Kidney epithelial cell (primary cell): ENCODE results near the gene ADAD2. TPM values are rescaled to one million over a fixed set of nuclear protein-coding genes. Genes with fewer than 3 reads are reported as not detected.

Experiments used
- DNase-seq: peaks from one replicate; pipeline ENCODE4 v3.0.0-alpha.2; 2010; ENCODE audit warnings: low read depth
- H3K27me3 ChIP-seq: 2 replicates; pipeline ENCODE4 v1.6.0; 2011; ENCODE audit warnings: low read length; ENCODE audit not compliant: control insufficient read depth, insufficient read depth
- H3K36me3 ChIP-seq: 2 replicates; pipeline ENCODE4 v1.5.1; 2011; ENCODE audit warnings: low read length; ENCODE audit not compliant: control insufficient read depth, insufficient read depth
- H3K4me3 ChIP-seq: 2 replicates; pipeline ENCODE4 v1.5.1; 2011; ENCODE audit warnings: low read depth, mild to moderate bottlenecking, control low read depth, low read length
- total RNA-seq: library from RNA; depleted of rRNA; stranded (reverse); fragments of >200 nt; gene quantifications from 2 replicates; pipeline ENCODE4 v1.2.3, GENCODE V29; 2015
- TF ChIP-seq, protein P1 (sequence below): IDR thresholded peaks from 2 replicates; pipeline ENCODE4 v1.5.1; 2011; ENCODE audit warnings: mild to moderate bottlenecking, moderate library complexity, low read length, control low read depth, inconsistent platforms; ENCODE audit not compliant: insufficient read depth, poor library complexity, severe bottlenecking

ADAD2 gene
- total RNA-seq, 1 donor from 2014 or later: not detected

DNA sequence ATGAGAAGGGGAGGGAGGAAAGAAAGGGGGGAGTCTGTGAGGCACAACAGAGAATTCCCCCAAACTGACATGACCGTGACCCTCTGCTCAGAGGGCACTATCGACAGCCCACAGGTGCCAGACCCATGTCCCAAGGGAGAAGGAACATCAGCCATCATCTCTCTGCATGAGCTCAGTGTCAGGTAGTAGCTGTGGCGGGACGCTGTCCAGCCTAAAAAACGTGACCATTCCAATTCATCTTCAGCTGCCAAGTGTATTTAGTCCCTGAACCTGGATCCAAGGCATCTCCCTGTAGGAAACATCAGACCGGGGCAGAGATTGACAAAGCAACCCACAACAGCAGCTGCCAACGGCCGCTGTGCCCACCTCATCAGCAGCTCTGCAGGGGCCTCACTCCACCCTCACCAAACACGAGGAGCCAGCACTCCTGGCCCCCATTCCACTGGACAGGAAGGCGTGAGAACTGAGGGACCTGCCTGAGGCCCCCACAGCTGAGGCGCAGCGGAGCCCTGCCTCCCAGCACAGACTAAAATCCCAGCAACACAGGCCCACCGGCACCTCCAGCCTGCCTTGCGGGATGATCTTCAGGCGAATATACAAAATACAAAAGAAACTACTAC lies 12.7 kb upstream of the ADAD2 start:
- Histone ChIP-seq H3K4me3 (no peak overlapping the region), H3K36me3 (no peaks in the 10 kb centered on the region)

DNA sequence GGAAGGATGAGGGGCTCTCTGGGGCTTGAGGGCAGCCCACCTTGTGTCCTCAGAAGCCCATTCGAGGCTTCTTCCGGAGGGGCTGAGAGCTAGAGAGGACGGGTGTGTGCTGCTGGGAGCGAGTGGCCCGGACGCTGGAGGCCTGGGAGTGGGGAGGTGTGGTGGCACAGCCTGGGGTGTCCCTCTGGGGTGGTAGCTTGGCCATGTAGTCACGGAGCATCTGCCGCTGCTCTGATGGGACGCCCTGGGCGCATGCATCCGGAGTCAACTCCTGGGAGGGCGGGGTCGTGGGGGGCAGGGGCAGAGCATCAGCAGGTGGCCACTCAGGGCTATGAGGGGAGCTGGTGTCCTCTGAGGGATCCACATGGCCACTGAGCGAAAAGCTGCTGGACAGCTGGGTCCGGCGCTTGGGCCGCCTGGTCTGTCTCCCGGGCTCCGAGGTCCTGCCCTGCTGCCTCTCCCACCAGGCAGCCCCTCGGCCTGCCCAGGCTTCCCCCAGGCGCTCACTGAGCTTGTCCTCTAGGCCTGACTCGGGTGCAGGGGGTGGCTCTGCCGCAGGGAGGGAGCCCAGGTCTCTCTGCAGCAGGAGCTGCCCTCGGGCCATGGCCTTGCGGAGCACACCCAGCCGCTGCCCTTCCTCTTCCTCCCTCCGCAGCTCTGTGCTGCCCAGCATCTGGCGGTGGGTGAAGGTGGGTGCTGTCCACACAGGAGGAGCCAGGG lies 11.9 kb upstream of the ADAD2 start:
- Histone ChIP-seq H3K4me3 (no peak overlapping the region), H3K36me3 (peaks cover under 1% of the 10 kb centered on the region), H3K27me3 (no peaks in the 10 kb centered on the region)
- TF ChIP-seq, protein P1, sequence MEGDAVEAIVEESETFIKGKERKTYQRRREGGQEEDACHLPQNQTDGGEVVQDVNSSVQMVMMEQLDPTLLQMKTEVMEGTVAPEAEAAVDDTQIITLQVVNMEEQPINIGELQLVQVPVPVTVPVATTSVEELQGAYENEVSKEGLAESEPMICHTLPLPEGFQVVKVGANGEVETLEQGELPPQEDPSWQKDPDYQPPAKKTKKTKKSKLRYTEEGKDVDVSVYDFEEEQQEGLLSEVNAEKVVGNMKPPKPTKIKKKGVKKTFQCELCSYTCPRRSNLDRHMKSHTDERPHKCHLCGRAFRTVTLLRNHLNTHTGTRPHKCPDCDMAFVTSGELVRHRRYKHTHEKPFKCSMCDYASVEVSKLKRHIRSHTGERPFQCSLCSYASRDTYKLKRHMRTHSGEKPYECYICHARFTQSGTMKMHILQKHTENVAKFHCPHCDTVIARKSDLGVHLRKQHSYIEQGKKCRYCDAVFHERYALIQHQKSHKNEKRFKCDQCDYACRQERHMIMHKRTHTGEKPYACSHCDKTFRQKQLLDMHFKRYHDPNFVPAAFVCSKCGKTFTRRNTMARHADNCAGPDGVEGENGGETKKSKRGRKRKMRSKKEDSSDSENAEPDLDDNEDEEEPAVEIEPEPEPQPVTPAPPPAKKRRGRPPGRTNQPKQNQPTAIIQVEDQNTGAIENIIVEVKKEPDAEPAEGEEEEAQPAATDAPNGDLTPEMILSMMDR: no peak
- DNase-seq: no peak

More for the DNA sequence above, 12.7 kb upstream of the ADAD2 start:
- H3K27me3 ChIP-seq: no peaks in the 10 kb centered on the region
- DNase-seq: no peak
- TF ChIP-seq, protein P1: no peak

DNA sequence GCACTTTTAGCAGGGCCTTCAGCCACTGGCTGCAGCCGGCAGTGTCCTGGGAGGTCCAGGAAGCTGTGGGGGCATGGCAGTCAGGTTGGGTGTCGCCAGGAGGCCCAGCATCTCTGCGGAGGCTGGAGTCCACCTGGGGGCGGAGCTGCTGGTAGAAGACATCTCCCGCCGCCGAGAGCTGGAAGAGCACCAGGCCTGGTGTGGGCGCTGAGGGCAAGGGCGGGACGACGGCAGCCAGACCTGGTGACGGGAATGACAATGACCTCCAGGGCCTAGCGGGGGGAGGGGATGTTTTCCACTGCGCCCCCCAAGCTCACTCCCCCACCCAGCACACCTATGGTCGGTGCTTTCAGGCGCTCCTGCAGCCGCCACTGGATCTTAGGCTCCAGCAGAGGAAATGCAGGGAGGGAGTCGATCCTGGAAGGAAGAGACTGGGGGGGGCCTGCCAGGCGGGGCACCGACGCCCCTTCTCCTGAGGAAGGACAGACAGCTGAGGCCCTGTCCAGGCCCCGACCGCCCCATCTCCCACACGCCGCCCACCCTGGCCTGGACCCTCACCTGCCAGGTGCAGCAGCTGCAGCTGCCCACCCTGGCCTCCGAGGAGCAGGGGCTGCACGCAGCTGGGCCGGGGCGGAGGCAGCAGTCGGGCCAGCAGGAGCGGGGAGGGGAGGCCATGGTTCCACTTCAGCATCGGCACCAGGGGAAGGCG lies 11.2 kb upstream of the ADAD2 start:
- Histone ChIP-seq H3K36me3 (peaks cover 2% of the 10 kb centered on the region), H3K4me3 (no peak overlapping the region), H3K27me3 (no peaks in the 10 kb centered on the region)
- TF ChIP-seq, protein P1: no peak
- no peak for DNase-seq

DNA sequence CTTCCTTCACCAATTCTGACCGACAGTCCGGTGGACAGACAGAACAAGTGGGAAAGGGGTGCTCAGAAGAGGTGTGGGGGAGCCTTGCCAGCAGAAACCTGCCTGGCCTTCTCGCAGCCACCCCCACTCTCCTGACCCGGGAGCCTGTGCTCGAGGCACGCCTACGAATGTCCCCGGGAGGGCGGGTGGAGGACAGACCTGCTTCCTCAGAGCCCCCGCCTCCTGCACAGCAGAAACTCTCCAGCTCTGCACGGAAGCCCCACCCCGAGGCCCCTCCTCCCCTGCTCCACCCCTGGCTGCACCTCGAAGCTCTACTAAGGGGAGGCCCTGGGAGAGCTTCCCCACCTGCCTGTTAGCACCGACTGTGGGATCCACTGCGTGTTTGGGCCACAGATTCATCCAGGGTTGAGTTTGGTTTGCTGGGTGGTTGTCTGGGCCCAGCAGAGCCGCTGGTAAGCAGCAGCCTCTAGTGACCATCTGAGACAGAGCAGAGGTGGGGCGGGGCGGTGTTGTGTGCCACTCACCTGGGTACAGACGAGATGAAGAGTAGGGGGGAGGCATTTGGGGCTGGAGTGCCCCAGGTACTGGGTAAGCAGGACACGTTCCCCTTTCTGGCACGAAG lies 10.3 kb upstream of the ADAD2 start:
- Histone ChIP-seq H3K36me3 (peaks cover 2% of the 10 kb centered on the region), H3K4me3 (no peak overlapping the region), H3K27me3 (no peaks in the 10 kb centered on the region)
- no peak for DNase-seq
- TF ChIP-seq, protein P1: no peak

DNA sequence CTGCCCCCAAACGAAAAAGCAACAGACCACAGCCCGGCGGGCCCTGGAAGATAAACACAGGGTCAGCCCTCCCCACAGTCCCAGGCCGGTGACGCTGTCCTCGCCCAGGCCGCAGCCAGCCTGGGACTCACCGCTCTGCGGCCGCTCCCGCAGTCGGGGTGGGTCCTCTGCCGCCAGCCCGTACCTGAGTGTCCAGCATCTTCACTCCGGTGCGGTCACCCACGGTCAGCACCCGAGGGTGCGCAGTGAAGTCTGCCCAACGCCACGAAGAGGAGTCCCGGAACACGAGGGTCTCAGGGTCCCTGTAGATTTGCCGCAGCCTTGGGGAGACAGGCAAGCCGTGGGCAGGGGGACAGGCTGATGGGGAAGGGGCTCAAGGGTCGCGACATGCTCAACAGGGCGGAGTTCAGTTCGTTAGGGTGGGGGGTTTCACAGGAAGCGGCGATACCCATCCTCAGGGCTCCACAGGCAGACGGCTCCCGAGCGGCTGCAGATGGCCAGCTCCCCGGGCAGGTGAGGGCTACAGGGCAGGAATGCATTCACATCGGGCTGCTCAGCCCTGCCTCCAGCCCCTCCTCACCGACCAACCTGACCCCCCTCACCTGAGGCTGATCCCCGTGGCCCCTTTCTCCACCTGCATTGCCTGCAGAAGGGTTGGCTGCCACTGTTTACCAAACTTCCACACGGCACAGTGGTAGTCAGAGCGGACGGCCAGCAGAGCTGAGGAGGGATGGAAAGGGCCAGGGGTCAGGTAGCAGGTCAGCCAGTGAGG lies 9.6 kb upstream of the ADAD2 start:
- H3K4me3 ChIP-seq: no peak overlapping the region
- no peak for DNase-seq
- TF ChIP-seq, protein P1: no peak
- H3K27me3 ChIP-seq: no peaks in the 10 kb centered on the region
- peaks cover 2% of the 10 kb centered on the region for H3K36me3 ChIP-seq
